Endodermal cell (in vitro differentiated cells): ENCODE measurements around the gene DLG5. TPM values are rescaled to one million over a fixed set of nuclear protein-coding genes. Genes with fewer than 3 reads are reported as not detected.

ENCODE experiments used
- DNase-seq: peaks from one replicate; pipeline ENCODE4 v3.0.0-alpha.2; 2017
- H3K27ac ChIP-seq: 2 replicates; pipeline ENCODE4 v1.5.1; 2013; ENCODE audit warnings: mild to moderate bottlenecking, low read depth, low read length, moderate library complexity
- H3K27me3 ChIP-seq: 2 replicates; pipeline ENCODE4 v1.6.1; 2013; ENCODE audit warnings: mild to moderate bottlenecking, low read length, moderate library complexity; ENCODE audit not compliant: insufficient read depth, control insufficient read depth, poor library complexity, severe bottlenecking
- H3K36me3 ChIP-seq: 2 replicates; pipeline ENCODE4 v1.7.0; 2013; ENCODE audit warnings: mild to moderate bottlenecking, low read length, moderate library complexity; ENCODE audit not compliant: control insufficient read depth, insufficient read depth
- H3K4me1 ChIP-seq: one replicate; pipeline ENCODE4 v1.7.0; 2013; ENCODE audit warnings: low read length; ENCODE audit not compliant: control insufficient read depth, insufficient read depth
- H3K4me3 ChIP-seq: 2 replicates; pipeline ENCODE4 v1.5.1; 2013; ENCODE audit warnings: mild to moderate bottlenecking, low read length, moderate library complexity
- H3K9ac ChIP-seq: 2 replicates; pipeline ENCODE4 v1.6.1; 2013; ENCODE audit warnings: mild to moderate bottlenecking, low read length, moderate library complexity; ENCODE audit not compliant: poor library complexity, severe bottlenecking; ENCODE audit errors: extremely low read depth
- H3K9me3 ChIP-seq: 2 replicates; pipeline ENCODE4 v1.6.1; 2013; ENCODE audit warnings: mild to moderate bottlenecking, low read length, moderate library complexity; ENCODE audit not compliant: control insufficient read depth
- H3K27ac Mint-ChIP-seq: 2 replicates; pipeline ENCODE4 v1.8.0; 2020; ENCODE audit warnings: mixed read lengths
- H3K27me3 Mint-ChIP-seq: 2 replicates; pipeline ENCODE4 v1.8.0; 2021; ENCODE audit warnings: mild to moderate bottlenecking, mixed read lengths; ENCODE audit not compliant: insufficient read depth
- H3K36me3 Mint-ChIP-seq: 2 replicates; pipeline ENCODE4 v1.8.0; 2020; ENCODE audit warnings: low read depth, mixed read lengths
- H3K4me1 Mint-ChIP-seq: 2 replicates; pipeline ENCODE4 v1.8.0; 2020; ENCODE audit warnings: mixed read lengths
- H3K4me3 Mint-ChIP-seq: 2 replicates; pipeline ENCODE4 v1.8.0; 2020; ENCODE audit warnings: mild to moderate bottlenecking, moderate library complexity, mixed read lengths
- H3K9me3 Mint-ChIP-seq: 2 replicates; pipeline ENCODE4 v1.8.0; 2020; ENCODE audit warnings: mild to moderate bottlenecking, mixed read lengths
- WGBS, 2 experiments: methylation state at CpG; one replicate each; pipeline versions ENCODE4 v1.1.5 to v1.1.7; 2013; ENCODE audit warnings: missing lambda C conversion rate in 2 of 2, mixed read lengths in 1 of 2; ENCODE audit not compliant: insufficient coverage in 1 of 2, insufficient read length in 1 of 2; 5-methylcytosine and 5-hydroxymethylcytosine counted together
- total RNA-seq, 2 donors: library from RNA; stranded (reverse); fragmentation: NEBNext Ultra II Directional in 1 of 2; extraction: Animal tissue kit (Norgen Biotek cat#: 25700) in 1 of 2; gene quantifications; 2 replicates in 1 of 2; 3 replicates in 1 of 2; pipeline ENCODE4 v1.2.1, GENCODE V29; 2021
- TF ChIP-seq, protein P1 (sequence below): fragments of 200-600 bp; sonication (generic); conservative IDR thresholded peaks from 2 replicates; pipeline ENCODE4 v1.5.0; 2021; ENCODE audit warnings: antibody characterized with exemption, mild to moderate bottlenecking

Gene DLG5
- total RNA-seq, 2 donors from 2014 or later: 79.4 to 83.4 TPM

GRCh38 chr10:77742172-77742571, 184.4 kb downstream of the DLG5 start:
- no peaks in the 10 kb centered on the region for H3K36me3 ChIP-seq
- Mint-ChIP-seq H3K9me3 (peaks cover 30% of the 10 kb centered on the region), H3K27me3 (no peaks in the 10 kb centered on the region), H3K4me1 (no peaks in the 10 kb centered on the region), H3K27ac (no peak overlapping the region), H3K36me3 (peaks cover 6% of the 10 kb centered on the region), H3K4me3 (no peak overlapping the region)
- TF ChIP-seq, protein P1, sequence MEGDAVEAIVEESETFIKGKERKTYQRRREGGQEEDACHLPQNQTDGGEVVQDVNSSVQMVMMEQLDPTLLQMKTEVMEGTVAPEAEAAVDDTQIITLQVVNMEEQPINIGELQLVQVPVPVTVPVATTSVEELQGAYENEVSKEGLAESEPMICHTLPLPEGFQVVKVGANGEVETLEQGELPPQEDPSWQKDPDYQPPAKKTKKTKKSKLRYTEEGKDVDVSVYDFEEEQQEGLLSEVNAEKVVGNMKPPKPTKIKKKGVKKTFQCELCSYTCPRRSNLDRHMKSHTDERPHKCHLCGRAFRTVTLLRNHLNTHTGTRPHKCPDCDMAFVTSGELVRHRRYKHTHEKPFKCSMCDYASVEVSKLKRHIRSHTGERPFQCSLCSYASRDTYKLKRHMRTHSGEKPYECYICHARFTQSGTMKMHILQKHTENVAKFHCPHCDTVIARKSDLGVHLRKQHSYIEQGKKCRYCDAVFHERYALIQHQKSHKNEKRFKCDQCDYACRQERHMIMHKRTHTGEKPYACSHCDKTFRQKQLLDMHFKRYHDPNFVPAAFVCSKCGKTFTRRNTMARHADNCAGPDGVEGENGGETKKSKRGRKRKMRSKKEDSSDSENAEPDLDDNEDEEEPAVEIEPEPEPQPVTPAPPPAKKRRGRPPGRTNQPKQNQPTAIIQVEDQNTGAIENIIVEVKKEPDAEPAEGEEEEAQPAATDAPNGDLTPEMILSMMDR: no peak
- no peaks in the 10 kb centered on the region for H3K27me3 ChIP-seq
- no peaks in the 10 kb centered on the region for H3K4me1 ChIP-seq
- H3K9ac ChIP-seq: no peak overlapping the region
- WGBS, 2 experiments: 93 to 100% methylated on average over 1 to 5 of the region's 5 CpGs
- H3K4me3 ChIP-seq: no peak overlapping the region
- DNase-seq: no peak
- peaks cover 19% of the 10 kb centered on the region for H3K9me3 ChIP-seq
- H3K27ac ChIP-seq: no peak overlapping the region

DNA sequence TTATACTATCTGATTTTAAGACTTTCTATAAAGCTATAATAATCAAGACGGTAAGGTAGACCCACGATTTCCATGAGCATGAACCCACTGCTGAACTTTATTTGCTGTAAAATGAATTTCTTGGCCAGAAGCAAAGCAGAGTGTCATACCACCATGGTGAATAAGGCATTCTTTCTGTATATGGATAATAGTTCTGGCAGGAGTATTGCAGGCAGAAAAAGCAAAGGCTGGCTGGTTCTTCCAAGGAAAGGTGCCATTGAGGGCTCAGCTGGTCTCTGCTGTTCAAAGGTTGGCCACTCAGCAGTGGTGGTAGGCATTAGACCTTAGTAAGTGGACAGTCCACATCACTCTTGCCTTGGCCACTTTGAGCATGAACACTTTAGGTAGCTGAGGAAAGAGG, 184.8 kb downstream of the DLG5 start:
- H3K9me3 Mint-ChIP-seq: peaks cover 34% of the 10 kb centered on the region
- no peak overlapping the region for H3K4me3 Mint-ChIP-seq
- 98 to 100% methylated on average over 2 of the region's 2 CpGs for whole genome bisulfite sequencing, 2 experiments
- Histone ChIP-seq H3K27me3 (no peaks in the 10 kb centered on the region), H3K9ac (no peak overlapping the region), H3K36me3 (no peaks in the 10 kb centered on the region), H3K4me1 (no peaks in the 10 kb centered on the region), H3K27ac (no peak overlapping the region), H3K4me3 (no peak overlapping the region), H3K9me3 (peaks cover 19% of the 10 kb centered on the region)
- TF ChIP-seq, protein P1: no peak
- H3K27me3 Mint-ChIP-seq: no peaks in the 10 kb centered on the region
- H3K4me1 Mint-ChIP-seq: no peaks in the 10 kb centered on the region
- H3K36me3 Mint-ChIP-seq: peaks cover 9% of the 10 kb centered on the region
- no peak for DNase-seq
- no peak overlapping the region for H3K27ac Mint-ChIP-seq

Other genes with a start within 250 kb of the DLG5 start
- gene POLR3A, start 102.8 kb upstream of the DLG5 start, total RNA-seq: 10 to 100 TPM; 28.2 to 28.6 TPM
- gene RPS24, start 107.1 kb upstream of the DLG5 start, total RNA-seq: 1,000 to 10,000 TPM; 1,695 to 1,720 TPM